ENCODE data around the gene GNAT2.

Gene GNAT2

GRCh38 chr1:109613361-109614147 is 5.9 kb downstream of the GNAT2 start:
- H3K27me3 ChIP-seq (ENCODE audit: insufficient read depth, low read depth, severe bottlenecking): no peaks in the 10 kb centered on the region
- no peaks in the 10 kb centered on the region for H3K9me3 ChIP-seq (ENCODE audit: severe bottlenecking)
- H3K27ac ChIP-seq: peak overlapping the region; percentile 95
- peaks cover 21% of the 10 kb centered on the region for H3K36me3 ChIP-seq
- peak overlapping the region; percentile 58 for H3K4me3 ChIP-seq (ENCODE audit: low read depth, low read length)
- peak; percentile 79 for DNase-seq
- TF ChIP-seq CTCF (IDR thresholded peaks at IDR 0.05; ENCODE audit: low read depth, low read length): no peak

- peak overlapping the region; percentile 95 for H3K27ac ChIP-seq
- no peak for TF ChIP-seq CTCF (IDR thresholded peaks at IDR 0.05; ENCODE audit: low read depth, low read length)
These were observed 8.0 kb downstream of the GNAT2 start for GRCh38 chr1:109611308-109611990.

GRCh38 chr1:109610609-109611307 is 8.7 kb downstream of the GNAT2 start:
- peaks cover 42% of the 10 kb centered on the region for H3K36me3 ChIP-seq
- peak overlapping the region; percentile 21 for H3K4me3 ChIP-seq (ENCODE audit: low read depth, low read length)
- no peak for DNase-seq
- TF ChIP-seq CTCF (IDR thresholded peaks at IDR 0.05; ENCODE audit: low read depth, low read length): no peak
- no peaks in the 10 kb centered on the region for H3K9me3 ChIP-seq (ENCODE audit: severe bottlenecking)
- H3K27ac ChIP-seq: peak overlapping the region; percentile 95
- H3K27me3 ChIP-seq (ENCODE audit: insufficient read depth, low read depth, severe bottlenecking): no peaks in the 10 kb centered on the region

More at GRCh38 chr1:109611308-109611990, 8.0 kb downstream of the GNAT2 start:
- Histone ChIP-seq H3K9me3 (ENCODE audit: severe bottlenecking) (no peaks in the 10 kb centered on the region), H3K36me3 (peaks cover 35% of the 10 kb centered on the region), H3K4me3 (ENCODE audit: low read depth, low read length) (peak overlapping the region; percentile 58), H3K27me3 (ENCODE audit: insufficient read depth, low read depth, severe bottlenecking) (no peaks in the 10 kb centered on the region)
- DNase-seq: peak; percentile 92

GRCh38 chr1:109609881-109610280 is 9.5 kb downstream of the GNAT2 start:
- peak overlapping the region; percentile 95 for H3K27ac ChIP-seq
- no peak for DNase-seq
- no peak overlapping the region for H3K4me3 ChIP-seq (ENCODE audit: low read depth, low read length)
- no peak for TF ChIP-seq CTCF (IDR thresholded peaks at IDR 0.05; ENCODE audit: low read depth, low read length)
- no peaks in the 10 kb centered on the region for H3K27me3 ChIP-seq (ENCODE audit: insufficient read depth, low read depth, severe bottlenecking)
- H3K36me3 ChIP-seq: peaks cover 50% of the 10 kb centered on the region
- no peaks in the 10 kb centered on the region for H3K9me3 ChIP-seq (ENCODE audit: severe bottlenecking)

- no peak for DNase-seq
- no peaks in the 10 kb centered on the region for H3K27me3 ChIP-seq (ENCODE audit: insufficient read depth, low read depth, severe bottlenecking)
- H3K9me3 ChIP-seq (ENCODE audit: severe bottlenecking): no peaks in the 10 kb centered on the region
- no peak for TF ChIP-seq CTCF (IDR thresholded peaks at IDR 0.05; ENCODE audit: low read depth, low read length)
- H3K36me3 ChIP-seq: peaks cover 90% of the 10 kb centered on the region
- H3K4me3 ChIP-seq (ENCODE audit: low read depth, low read length): no peak overlapping the region
- H3K27ac ChIP-seq: no peak overlapping the region
These were observed 14.0 kb downstream of the GNAT2 start for GRCh38 chr1:109605381-109605780.

Measured in WERI-Rb-1 (cell line).